B cell (primary cell): Measurements from ENCODE around the gene PRSS53.

Source experiments
- EZH2 ChIP-seq: IDR thresholded peaks from 2 replicates; pipeline ENCODE4 v1.6.1; 2012; ENCODE audit warnings: borderline replicate concordance, low read depth, mild to moderate bottlenecking, moderate library complexity, low read length; ENCODE audit not compliant: insufficient read depth, poor library complexity, severe bottlenecking
- TF ChIP-seq, protein P1 (sequence below): fragments of 200-600 bp; IDR thresholded peaks from one replicate; pipeline ENCODE4 v1.8.0; 2022; ENCODE audit warnings: antibody characterized with exemption, mild to moderate bottlenecking

DNA sequence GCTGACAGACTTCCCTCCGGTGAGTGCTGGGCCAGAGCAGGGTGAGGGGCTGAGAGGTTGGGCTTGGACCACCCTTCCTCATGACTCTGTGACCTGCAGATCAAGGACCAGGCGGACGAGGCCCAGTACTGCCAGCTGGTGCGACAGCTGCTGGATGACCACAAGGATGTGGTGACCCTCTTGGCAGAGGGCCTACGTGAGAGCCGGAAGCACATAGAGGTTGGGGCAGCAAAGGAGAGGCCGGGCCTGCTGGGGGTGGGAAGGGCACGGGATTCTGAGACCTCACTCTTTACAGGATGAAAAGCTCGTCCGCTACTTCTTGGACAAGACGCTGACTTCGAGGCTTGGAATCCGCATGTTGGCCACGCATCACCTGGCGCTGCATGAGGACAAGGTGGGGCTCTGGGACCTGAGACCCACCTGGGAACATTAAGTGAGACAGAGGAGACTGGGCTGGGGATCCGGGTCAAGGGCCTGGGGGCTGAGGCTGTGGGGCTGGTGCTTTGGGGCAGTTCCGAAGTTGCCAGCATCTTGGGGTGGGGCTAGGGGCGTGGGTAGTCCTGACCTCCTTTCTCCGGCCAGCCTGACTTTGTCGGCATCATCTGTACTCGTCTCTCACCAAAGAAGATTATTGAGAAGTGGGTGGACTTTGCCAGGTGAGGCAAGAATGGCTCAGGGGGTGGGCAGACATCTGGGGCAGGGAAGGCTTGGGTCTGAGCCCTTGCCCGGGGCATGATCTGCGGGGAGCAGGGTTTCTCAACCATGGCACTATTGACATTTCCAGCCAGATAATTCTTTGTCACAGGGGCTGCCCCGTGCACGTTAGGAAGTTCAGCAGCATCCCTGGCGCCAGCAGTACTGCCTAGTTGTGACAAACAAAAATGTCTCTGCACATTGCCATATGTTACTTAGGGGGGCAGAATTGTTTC, 21.6 kb upstream of the PRSS53 start:
- TF ChIP-seq, protein P1, sequence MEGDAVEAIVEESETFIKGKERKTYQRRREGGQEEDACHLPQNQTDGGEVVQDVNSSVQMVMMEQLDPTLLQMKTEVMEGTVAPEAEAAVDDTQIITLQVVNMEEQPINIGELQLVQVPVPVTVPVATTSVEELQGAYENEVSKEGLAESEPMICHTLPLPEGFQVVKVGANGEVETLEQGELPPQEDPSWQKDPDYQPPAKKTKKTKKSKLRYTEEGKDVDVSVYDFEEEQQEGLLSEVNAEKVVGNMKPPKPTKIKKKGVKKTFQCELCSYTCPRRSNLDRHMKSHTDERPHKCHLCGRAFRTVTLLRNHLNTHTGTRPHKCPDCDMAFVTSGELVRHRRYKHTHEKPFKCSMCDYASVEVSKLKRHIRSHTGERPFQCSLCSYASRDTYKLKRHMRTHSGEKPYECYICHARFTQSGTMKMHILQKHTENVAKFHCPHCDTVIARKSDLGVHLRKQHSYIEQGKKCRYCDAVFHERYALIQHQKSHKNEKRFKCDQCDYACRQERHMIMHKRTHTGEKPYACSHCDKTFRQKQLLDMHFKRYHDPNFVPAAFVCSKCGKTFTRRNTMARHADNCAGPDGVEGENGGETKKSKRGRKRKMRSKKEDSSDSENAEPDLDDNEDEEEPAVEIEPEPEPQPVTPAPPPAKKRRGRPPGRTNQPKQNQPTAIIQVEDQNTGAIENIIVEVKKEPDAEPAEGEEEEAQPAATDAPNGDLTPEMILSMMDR: no peak
- no peak for TF ChIP-seq EZH2
